H1 (cell line): ENCODE results near the gene RASSF4.

Experiments
- CTCF ChIP-seq, 3 experiments: IDR thresholded peaks; 1 replicate in 2 of 3; 2 replicates in 1 of 3; pipeline versions ENCODE4 v1.5.1 to v1.6.1; 2011; ENCODE audit warnings: low read length in 3 of 3, mild to moderate bottlenecking in 3 of 3, inconsistent platforms in 2 of 3, low read depth in 1 of 3, moderate library complexity in 1 of 3; ENCODE audit not compliant: insufficient read depth in 1 of 3; ENCODE audit errors: control extremely low read depth in 1 of 3
- MAX ChIP-seq: IDR thresholded peaks from 2 replicates; pipeline ENCODE4 v1.6.1; 2012; ENCODE audit warnings: inconsistent platforms
- RAD21 ChIP-seq, 2 experiments: IDR thresholded peaks in 1 of 2; conservative IDR thresholded peaks in 1 of 2; 2 replicates each; pipeline ENCODE4 v1.6.1; 2011; ENCODE audit warnings: low read depth in 2 of 2, low read length in 2 of 2, improper control_type of control experiment in 1 of 2, inconsistent platforms in 1 of 2, mild to moderate bottlenecking in 1 of 2, moderate library complexity in 1 of 2
- SIRT6 ChIP-seq: IDR thresholded peaks from one replicate; pipeline ENCODE4 v1.7.1; 2012; ENCODE audit warnings: low read length, inconsistent platforms
- TF ChIP-seq, protein P1 (sequence below): IDR thresholded peaks from 2 replicates; pipeline ENCODE4 v1.6.1; 2011; ENCODE audit warnings: low read length, improper control_type of control experiment

DNA sequence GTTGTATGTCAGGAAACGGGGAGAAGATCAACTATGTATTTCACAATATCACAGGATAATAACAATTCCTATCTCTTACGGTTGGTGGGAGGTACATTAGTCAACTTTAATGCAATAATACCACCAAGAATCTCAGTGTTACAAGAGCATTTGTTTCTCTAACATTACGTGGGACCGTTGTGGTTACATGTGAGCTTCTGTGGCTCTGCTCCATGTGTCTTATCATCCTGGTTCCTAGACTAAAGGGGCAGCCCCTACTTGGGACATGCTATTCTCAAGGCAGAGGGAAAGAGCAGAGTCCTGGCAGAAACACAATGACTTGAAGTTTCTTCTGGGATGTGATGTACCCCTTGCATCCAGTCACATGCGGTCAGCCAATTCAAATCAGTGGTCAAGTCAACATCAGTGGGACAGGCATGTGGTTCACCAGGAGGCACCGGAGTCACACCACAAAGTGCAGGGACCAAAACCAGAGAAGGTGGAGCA lies 38.6 kb downstream of the RASSF4 start:
- TF ChIP-seq SIRT6: no peak
- TF ChIP-seq MAX: no peak
- TF ChIP-seq, protein P1, sequence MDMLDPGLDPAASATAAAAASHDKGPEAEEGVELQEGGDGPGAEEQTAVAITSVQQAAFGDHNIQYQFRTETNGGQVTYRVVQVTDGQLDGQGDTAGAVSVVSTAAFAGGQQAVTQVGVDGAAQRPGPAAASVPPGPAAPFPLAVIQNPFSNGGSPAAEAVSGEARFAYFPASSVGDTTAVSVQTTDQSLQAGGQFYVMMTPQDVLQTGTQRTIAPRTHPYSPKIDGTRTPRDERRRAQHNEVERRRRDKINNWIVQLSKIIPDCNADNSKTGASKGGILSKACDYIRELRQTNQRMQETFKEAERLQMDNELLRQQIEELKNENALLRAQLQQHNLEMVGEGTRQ: no peak
- TF ChIP-seq CTCF (IDR thresholded peaks at IDR 0.05; ENCODE audit: control extremely low read depth in 1 of 3, insufficient read depth in 1 of 3, low read depth in 1 of 3, low read length in 3 of 3): no peak
- no peak for TF ChIP-seq RAD21 (IDR thresholded peaks at IDR 0.05 in 1 of 2, conservative IDR thresholded peaks at IDR 0.05 in 1 of 2; ENCODE audit: low read depth in 2 of 2, low read length in 2 of 2)
